Activated naive CD4-positive, alpha-beta T cell treated with anti-CD3 and anti-CD28 coated beads, Interleukin-2, amount 50 U/mL, for 16 hours (primary cell): ENCODE measurements around the gene MCM6.

Source experiments
- DNase-seq: peaks from one replicate; pipeline ENCODE4 v3.0.0-alpha.2; 2020

MCM6 gene

DNA sequence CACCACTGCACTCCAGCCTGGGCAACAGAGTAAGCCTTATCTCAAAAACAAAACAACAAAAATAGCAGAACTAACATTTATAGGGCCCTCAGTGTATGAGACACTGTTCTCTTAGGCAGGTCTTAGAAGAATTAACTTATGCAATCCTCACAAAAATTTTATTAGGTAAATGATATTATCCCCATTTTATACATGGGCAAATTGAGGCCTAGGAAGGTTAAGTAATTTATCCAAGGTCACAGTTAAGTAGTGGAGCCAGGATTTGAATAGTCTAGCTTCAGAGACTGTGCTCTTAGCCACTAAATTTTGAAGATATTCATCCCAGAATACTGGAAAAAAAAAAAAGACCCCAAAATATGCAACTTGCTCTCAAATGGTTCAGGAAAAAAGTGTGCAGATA is 22.8 kb downstream of the MCM6 start:
- no peak for DNase-seq

DNA sequence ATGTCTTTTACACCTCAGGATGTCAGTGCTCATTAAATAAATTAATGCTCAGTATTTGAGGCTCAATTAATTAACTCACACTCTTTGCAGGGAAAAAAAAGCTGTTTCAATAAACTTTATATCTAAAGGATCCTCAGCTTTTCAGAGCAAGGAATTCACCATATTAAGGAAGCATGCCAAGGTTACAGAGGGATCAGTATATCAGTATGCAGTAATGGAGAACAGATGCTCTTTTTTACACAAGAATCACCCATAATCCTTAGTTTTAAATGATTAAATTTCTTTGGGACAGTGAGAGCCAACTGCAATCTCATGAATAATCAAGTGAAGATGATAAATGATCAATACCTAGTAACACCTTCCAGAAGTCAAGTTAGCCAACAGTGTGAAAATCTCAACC is 24.4 kb downstream of the MCM6 start:
- no peak for DNase-seq

DNA sequence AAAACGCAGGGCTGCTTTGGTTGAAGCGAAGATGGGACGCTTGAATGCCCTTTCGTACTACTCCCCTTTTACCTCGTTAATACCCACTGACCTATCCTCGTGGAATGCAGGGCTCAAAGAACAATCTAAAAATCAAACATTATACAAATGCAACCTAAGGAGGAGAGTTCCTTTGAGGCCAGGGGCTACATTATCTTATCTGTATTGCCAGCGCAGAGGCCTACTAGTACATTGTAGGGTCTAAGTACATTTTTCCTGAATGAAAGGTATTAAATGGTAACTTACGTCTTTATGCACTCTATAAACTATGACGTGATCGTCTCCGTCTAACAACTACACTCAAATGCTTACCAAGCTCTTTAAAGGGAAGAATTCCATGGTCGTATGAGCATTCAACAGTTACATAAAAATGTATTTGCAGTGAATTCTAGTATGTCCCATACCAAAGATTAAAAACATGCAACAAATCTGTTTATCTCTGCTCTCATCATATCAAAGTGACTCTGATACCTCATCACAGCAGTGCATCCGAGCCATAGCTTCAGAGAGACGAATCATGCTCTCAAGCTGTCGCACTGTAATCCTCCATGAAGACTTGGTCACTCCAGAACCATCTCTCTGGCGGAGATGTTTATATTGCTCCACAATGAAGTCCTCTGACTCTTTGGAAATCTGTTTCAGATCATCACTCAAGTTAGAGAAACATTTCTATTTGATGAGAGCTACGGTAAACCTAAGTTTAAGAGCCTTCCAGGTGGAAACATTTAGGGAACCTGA is 25.2 kb downstream of the MCM6 start:
- DNase-seq: no peak

DNA sequence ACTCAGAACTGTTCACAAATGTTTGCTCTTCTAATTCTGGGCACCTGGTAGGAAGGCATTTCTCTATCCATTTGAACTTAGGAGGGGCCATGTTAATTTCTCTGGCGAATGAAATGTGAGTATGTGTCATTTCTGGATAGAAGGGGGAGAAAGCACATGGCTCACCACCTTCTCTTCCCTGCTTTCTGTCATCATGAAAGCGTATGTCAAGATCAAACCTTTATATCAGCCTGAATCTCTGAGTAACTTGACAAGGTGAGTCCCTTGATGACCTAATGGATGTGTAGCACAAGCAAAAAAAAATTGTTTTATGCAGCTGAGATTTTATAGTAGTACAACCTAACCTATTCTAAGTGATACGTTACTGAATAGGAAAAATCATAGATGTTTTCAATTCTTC is 27.2 kb downstream of the MCM6 start:
- no peak for DNase-seq

DNA sequence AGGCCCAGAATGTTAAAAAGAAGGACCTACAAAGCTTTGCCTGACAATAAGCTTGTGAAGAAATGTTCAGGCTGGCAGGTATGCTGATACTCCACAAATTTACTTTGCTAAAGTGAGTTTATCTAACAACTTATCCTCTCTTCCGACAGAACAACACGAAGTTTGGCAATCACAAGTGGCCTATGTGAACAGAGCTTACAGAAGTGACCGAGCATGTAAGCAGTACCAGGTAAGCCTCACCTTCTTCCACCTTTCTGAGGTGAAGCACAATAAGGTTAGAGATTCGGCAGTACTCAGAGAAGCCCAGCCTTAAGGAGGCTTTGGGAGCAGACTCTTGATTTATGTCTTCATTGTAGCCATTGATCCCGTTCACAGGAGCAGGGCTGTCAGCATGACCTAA is 30.2 kb downstream of the MCM6 start:
- DNase-seq: no peak

DNA sequence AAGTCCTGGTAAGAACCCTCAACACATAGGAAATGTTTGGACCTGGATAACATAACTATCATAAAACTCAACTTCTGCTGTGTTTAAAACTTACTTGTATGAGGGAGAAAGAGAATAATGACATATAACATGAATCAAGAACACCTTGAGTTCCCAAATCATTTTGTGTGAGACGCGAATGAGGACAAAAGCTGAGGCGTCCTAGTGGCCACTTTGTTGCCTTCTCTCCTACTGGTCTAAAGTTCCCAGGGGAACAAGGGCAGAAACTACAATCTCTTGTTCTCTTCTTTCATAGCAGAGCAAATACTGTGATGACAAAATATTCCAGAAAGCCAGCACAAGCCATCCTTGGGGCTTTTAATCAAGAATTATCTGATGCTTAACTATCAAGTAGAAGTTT is 31.0 kb downstream of the MCM6 start:
- DNase-seq: no peak

DNA sequence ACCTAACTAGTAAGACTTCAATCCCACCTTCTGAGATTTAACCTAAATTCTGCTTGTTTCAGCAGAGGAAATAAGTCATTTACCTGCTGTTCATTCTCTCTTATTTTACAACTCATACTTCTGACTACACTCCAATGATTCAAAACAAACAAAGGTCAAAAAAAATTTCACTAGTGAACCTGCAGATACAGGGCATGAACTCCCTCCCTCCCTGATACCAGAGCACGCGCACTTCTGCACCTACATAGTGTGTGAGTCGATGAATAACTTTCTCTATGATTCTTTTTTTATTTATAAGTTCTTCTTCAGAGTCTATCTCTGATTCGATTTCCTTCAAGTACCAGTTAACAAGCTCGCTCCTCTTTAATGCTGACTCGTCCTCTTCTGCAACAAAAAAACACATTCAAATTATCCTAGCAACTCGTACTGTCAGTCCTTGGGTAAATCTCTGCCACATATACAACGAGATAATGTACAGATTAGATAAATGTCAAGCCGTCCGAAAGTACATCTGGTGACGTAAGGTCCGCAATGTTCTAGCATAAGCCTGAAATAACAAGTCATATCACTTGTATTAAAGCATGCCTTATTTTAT is 31.8 kb downstream of the MCM6 start:
- no peak for DNase-seq

DNA sequence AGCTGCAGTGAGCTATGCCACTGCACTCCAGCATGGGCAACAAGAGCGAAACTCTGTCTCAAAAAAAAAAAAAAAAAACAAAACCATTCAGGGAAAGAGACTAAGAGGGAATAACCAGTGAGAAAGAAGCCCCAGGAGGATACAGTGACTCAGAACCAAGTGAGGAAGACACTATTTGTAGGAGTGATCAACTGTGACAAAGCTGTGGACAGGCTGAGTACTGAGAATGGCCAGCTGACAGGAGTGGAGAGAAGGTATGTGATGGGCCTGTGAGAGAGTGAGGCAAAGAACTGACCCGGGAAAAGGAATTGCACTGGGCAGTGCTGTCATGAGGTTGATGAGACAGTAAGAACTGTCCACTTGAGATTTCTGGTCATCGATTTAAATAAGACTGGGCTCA is 32.6 kb downstream of the MCM6 start:
- DNase-seq: no peak

DNA sequence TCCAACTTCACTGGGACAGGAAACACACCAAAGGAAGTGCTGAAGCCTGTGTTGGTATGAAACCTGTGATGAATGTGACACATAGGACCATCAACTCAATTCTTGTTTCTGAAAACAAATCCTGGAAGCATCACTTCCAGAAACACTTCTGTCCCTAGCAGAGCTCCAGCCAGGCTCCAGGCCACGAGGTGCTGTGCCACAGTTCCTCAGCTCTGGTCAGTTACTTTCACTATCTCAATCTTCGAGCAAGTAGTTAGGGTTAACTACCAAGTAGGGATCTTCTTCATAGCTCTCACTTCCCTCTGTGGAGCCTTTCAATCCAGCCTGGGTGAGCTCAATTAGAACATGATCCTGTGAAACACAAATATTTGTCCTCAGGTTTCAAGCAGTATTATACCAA is 35.6 kb downstream of the MCM6 start:
- DNase-seq: no peak

DNA sequence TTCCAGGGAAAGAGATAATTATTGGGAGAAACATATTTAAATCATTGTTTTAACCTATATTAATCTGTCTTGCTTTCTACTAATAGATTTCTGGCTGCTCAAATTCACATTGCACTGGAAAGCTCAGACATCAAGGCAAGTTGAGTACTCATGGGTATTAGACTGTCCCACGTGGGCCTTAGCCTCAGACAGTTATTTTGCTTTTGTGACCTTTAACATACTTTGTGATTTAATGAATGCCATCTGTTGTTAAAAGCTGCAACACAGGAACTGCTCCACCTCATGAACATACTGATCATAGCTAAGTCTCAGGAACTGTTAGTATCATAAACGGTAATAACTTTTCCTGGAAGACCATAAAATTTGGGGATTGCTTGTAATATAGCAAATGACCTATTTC is 36.5 kb downstream of the MCM6 start:
- DNase-seq: no peak

DNA sequence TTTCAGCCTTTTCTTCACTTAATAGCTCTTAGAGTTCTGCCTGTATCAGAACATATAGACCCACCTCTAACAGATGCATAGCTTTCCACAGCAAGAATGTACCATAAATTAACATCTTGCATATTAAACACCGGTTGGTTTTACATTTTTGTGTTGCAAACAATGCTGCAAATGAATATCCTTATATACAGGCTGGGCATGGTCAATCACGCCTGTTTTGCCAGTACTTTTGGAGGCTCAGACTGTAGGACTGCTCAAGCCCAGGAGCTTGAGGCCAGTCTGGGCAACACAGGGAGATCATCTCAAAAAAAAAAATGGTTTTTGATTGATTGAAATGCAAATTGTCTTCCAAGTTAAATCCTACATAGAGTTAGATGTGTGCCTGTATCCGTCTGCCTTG is 37.7 kb downstream of the MCM6 start:
- DNase-seq: no peak

DNA sequence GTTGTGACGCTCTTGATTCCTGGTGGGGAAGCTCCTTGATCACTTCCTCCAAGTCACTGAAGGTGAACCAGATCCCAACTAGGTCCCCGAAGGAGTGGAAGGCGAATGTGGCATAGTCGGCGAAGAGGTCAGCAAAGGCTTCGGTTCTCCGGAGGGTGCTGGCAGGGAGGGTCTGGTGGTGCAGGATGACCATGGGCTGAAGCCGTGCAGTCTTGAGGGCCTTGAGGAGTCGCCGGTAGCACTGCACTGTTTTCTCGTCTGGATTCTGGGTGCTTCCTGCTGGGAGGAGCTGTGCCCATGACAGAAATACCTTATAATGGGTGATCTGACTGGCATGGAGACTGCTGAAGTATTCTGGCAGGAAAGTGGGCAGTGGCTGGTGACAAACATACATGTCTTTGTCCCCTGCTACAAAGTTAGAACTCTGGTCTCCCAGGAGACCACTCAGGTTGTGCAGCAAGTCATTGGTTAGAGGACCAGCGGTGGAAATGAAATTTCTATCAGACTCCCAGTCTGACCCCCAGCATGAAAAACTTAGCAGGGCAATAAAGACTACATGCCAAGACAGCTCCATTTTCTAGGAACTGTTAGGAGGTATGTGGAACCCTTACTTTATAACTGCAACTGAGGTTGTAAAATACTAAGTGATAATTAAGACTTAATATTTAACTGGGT is 39.5 kb downstream of the MCM6 start, which contains the start of gene LCT:
TSS of gene LCT (minus strand) at position 589 of the 675 bp plus-strand sequence. CDS start at position 574, 15 bp downstream.
- no peak for DNase-seq

DNA sequence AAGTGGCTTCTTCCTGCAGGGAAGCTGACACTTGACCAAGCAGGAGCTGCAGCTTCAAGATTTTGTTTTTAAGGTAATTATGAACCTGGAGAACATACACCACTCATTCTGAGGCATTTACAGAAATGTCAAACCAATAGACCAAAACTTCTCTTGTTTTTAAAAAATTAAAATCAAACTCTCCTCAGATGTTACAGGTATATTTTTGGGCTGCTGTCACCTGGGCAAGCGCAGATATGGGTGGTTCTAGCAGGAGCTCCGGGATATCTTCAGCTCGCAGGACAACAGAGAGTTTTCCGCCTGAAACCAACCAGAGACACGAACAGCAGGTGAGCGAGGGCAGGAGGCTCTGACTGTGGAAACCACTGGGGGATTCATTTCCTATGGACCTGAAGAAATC is 43.4 kb downstream of the MCM6 start:
- DNase-seq: no peak

DNA sequence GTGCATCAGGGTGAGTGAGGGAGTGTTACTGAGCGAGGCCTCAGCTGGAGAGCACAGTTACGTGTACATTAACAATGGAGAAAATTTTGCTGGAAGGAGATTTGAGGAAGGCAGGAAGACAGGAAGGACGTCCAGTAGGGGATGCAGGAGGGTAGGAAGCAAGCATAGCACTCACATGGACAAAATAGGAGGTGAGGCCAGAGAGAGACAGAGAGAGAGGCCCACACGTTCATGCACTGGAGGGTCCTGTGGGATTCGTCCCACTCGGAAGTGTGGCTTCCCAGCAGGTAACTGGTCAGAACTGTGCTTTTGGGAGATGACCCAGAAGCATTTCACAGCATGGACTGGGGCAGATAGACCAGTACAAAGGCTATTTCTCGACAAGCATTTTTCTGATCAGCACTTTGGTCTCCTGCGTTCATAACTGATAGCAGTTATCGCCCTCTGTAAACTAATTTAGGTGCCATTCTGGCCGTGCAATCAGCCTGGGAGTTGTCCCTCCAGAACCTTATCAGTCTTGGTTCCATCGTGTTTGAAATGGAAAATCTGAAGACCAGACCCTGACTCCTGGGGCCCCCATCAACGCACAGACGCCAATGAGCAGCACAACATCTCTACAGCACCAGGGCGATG is 44.9 kb downstream of the MCM6 start:
- no peak for DNase-seq

DNA sequence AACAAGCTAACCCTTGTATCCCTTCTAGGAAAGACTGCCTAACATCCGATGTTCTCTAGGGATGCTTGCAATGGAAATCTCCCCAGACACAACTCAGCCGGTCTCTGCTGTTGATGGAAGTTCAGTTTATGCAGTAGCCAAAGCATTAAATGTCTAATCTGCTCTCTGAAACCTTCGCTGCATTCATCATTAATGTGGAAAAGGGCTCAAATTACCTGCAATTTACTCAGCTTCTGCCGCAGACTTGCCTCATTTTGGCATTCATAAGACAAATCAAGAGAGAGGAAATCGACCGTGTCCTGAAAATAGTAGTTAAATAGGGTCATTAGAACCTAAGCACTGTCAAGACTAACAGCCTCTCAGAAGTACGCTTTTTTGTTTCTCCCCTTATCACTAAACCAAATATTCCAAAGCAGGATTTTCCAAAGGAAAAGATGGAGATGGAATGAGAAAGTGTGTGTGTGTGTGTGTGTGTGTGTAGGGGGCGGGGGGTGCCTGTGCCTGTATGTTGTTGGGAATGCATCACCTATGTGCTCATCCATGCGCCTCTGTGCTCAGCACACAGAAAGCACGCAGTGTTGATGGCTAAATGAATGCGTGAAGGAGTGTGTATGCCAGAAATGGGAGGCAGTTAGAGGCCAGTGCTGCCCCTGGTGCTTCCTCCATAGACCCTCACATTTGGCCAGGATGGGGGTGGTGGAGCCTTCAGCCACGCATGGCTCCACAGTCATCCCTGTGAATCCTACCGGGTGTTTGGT is 46.7 kb downstream of the MCM6 start:
- no peak for DNase-seq

DNA sequence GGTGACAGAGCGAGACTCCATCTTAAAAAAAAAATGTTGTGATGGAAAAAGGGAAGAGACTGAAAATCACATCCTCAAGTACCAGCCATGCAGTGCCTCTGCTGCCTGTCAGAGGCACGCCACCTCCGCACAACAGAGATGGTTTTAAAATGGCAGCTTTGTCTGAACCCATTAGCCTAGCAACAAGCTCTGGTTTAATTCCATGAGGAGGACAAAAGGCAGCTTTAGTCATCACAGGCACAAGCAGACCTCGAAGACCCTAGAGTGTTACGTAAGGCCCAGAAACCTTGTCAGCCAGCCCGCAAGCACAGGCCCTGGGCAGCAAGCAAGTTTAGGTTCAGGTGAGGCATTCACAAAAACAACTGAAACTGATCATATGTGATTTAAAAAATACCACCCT is 49.7 kb downstream of the MCM6 start:
- no peak for DNase-seq

DNA sequence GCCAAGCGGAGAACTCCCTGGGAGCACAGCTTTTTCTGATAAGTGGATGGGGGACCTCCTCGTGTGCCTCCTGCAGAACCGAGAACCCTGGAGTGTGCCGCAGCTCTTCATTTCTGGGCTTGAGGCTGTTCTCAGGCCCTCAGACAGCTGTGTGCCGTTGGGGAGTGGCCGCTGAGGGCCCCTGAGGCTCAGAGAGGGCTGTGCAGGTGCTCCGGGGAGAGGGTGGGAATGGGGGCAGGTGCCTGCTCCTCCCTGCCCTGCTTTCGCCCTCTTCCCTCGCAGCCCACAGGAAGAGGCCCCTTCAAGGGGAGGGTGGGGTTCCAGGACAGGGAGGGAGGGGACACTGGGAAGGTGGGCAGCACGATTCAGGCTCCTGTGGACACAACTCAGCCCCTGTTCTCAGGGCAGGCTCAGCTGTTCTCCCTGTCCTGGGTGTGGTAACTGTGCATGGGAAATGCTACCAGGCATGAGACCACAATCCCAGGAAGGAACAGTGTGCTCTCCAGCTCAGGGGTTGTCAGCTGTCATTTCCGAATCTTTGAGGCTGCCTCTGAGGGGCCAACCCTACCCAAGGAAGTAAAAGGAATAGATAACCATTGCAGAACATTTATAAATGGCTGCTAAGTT is 50.6 kb downstream of the MCM6 start:
- no peak for DNase-seq

DNA sequence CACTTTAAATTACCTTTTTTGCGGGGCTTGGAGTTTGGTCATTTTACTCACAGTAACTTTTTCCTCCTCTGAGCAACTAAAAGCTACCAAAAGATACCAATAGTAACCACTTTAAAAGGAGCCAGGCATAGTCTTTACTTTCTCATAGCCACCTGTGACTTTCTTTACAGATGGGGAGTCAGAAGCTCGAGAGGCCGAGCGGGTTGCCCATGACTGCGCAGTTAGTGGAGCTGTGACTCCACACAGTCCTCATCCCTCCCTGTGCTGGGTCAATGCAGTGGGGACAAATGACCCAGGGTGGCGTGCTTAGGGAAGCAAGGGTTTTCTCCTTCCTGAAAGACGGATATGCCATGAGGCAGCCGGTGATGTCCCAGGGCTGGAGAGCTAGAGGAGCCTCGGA is 51.1 kb downstream of the MCM6 start:
- no peak for DNase-seq

DNA sequence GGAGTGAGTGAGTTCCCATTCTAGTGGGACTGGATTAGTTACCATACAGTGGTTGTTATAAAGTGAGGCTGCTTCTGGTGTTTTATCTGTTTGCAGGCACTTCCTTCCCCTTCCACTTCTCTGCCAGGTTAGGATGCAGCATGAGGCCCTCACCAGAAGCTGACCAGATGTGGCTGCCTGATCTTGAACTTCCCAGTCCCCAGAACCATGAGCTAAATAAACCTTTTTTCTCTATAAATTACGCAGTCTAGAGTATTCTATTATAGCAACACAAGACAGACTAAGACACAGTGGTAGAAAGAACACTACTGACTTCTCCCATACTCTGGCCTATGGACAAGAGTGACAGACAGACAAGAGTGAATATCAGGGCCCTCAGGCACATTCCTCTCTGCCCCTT is 53.4 kb downstream of the MCM6 start:
- no peak for DNase-seq

DNA sequence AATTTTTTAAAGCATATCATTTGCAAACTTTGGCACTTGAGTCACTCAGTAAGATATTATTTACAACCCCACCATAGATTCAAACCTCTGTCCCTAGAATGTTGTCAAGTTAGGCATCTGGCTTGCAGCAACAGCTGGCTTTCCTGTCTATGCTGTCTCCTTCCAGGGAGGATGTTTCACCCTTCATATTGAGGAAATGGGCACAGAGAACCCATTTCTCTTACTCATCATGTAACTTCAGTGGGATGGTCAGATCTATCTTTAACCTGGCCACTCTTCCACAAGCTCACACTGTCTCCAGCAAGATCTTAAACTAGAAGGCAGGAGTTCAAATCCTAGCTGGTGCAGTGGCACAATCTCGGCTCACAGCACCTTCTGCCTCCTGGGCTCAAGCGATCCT is 55.1 kb downstream of the MCM6 start:
- DNase-seq: no peak

DNA sequence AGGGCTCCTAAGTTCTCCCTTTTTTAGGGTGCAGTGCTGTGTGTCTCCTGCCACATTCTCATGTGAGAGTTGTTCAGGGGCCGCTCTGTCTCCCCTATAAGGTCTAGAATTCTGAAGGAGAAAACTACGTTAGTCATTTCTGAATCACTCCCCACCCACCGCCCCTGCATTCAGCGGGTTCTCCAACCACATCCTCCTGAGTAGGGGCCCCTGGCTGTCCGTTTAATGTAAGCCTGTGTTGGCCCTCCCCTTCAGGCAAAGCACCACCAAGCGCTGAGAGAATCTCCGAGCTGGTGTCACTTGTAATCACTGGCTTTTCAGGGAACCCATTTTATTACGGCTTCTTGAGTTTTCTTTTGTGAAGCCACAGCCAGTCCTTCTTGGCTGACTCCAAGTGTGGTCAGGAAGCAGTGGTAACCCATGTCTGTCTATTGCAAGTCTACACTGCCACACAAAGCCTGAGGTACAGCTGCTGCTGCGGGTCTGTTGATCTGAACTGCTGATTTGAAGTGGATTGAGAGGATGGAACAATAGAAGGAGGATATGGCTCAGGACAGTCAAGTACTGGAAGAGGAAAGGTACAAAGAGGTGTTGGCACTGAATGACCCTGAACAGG is 56.1 kb downstream of the MCM6 start:
- DNase-seq: peak; percentile 81
